ENCODE measurements around the gene XPO6. TPM values are rescaled to one million over a fixed set of nuclear protein-coding genes. Genes with fewer than 3 reads are reported as not detected.

Gene XPO6
- total RNA-seq, 2 donors from 2014 or later = 308 to 310 TPM

- Mint-ChIP-seq H3K27ac (peak overlapping the region; percentile 98), H3K27me3 (no peaks in the 10 kb centered on the region), H3K4me3 (peak overlapping the region; percentile 83), H3K36me3 (ENCODE audit: low read depth) (no peaks in the 10 kb centered on the region), H3K4me1 (peaks cover 66% of the 10 kb centered on the region)
- ATAC-seq (peak; percentile 44), DNase-seq (no peak)
- H3K9me3 ChIP-seq (ENCODE audit: control insufficient read depth, low read length, poor library complexity, severe bottlenecking) = no peaks in the 10 kb centered on the region
These were observed 25.0 kb downstream of the XPO6 start for GRCh38 chr16:28186752-28187151.

GRCh38 chr16:28185696-28186095, 26.1 kb downstream of the XPO6 start:
- H3K27me3 Mint-ChIP-seq = no peaks in the 10 kb centered on the region
- H3K4me1 Mint-ChIP-seq = peaks cover 73% of the 10 kb centered on the region
- H3K36me3 Mint-ChIP-seq (ENCODE audit: low read depth) = peaks cover 5% of the 10 kb centered on the region
- peak overlapping the region; percentile 98 for H3K27ac Mint-ChIP-seq
- DNase-seq (no peak), ATAC-seq (no peak)
- no peaks in the 10 kb centered on the region for H3K9me3 ChIP-seq (ENCODE audit: control insufficient read depth, low read length, poor library complexity, severe bottlenecking)
- H3K4me3 Mint-ChIP-seq = peak overlapping the region; percentile 50

GRCh38 chr16:28184625-28185024, 27.1 kb downstream of the XPO6 start:
- Mint-ChIP-seq H3K4me1 (peaks cover 72% of the 10 kb centered on the region), H3K27ac (peak overlapping the region; percentile 94), H3K27me3 (no peaks in the 10 kb centered on the region), H3K36me3 (ENCODE audit: low read depth) (peaks cover 5% of the 10 kb centered on the region), H3K4me3 (no peak overlapping the region)
- ATAC-seq (no peak), DNase-seq (no peak)
- no peaks in the 10 kb centered on the region for H3K9me3 ChIP-seq (ENCODE audit: control insufficient read depth, low read length, poor library complexity, severe bottlenecking)

GRCh38 chr16:28183930-28184329, 27.8 kb downstream of the XPO6 start:
- no peaks in the 10 kb centered on the region for H3K9me3 ChIP-seq (ENCODE audit: control insufficient read depth, low read length, poor library complexity, severe bottlenecking)
- Mint-ChIP-seq H3K36me3 (ENCODE audit: low read depth) (peaks cover 5% of the 10 kb centered on the region), H3K4me1 (peaks cover 69% of the 10 kb centered on the region), H3K27ac (peak overlapping the region; percentile 94), H3K27me3 (no peaks in the 10 kb centered on the region), H3K4me3 (peak overlapping the region; percentile 0)
- DNase-seq (no peak), ATAC-seq (no peak)

GRCh38 chr16:28183484-28183883, 28.3 kb downstream of the XPO6 start:
- H3K4me3 Mint-ChIP-seq = peak overlapping the region; percentile 10

GRCh38 chr16:28182801-28183200, 29.0 kb downstream of the XPO6 start:
- H3K27ac Mint-ChIP-seq = peak overlapping the region; percentile 94
- no peaks in the 10 kb centered on the region for H3K9me3 ChIP-seq (ENCODE audit: control insufficient read depth, low read length, poor library complexity, severe bottlenecking)
- H3K4me3 Mint-ChIP-seq = no peak overlapping the region
- no peaks in the 10 kb centered on the region for H3K27me3 Mint-ChIP-seq
- ATAC-seq = no peak
- peaks cover 5% of the 10 kb centered on the region for H3K36me3 Mint-ChIP-seq (ENCODE audit: low read depth)
- DNase-seq = no peak
- peaks cover 62% of the 10 kb centered on the region for H3K4me1 Mint-ChIP-seq

More at GRCh38 chr16:28183484-28183883, 28.3 kb downstream of the XPO6 start:
- H3K27ac Mint-ChIP-seq = peak overlapping the region; percentile 94
- H3K36me3 Mint-ChIP-seq (ENCODE audit: low read depth) = peaks cover 5% of the 10 kb centered on the region
- no peak for ATAC-seq
- no peak for DNase-seq
- no peaks in the 10 kb centered on the region for H3K9me3 ChIP-seq (ENCODE audit: control insufficient read depth, low read length, poor library complexity, severe bottlenecking)
- no peaks in the 10 kb centered on the region for H3K27me3 Mint-ChIP-seq
- H3K4me1 Mint-ChIP-seq = peaks cover 65% of the 10 kb centered on the region

GRCh38 chr16:28182183-28182582, 29.6 kb downstream of the XPO6 start:
- peak; percentile 50 for ATAC-seq
- Mint-ChIP-seq H3K27me3 (no peaks in the 10 kb centered on the region), H3K36me3 (ENCODE audit: low read depth) (peaks cover 7% of the 10 kb centered on the region), H3K27ac (peak overlapping the region; percentile 94), H3K4me1 (peaks cover 58% of the 10 kb centered on the region), H3K4me3 (peak overlapping the region; percentile 82)
- no peak for DNase-seq
- no peaks in the 10 kb centered on the region for H3K9me3 ChIP-seq (ENCODE audit: control insufficient read depth, low read length, poor library complexity, severe bottlenecking)

- Mint-ChIP-seq H3K27ac (peak overlapping the region; percentile 94), H3K36me3 (ENCODE audit: low read depth) (peaks cover 7% of the 10 kb centered on the region), H3K4me1 (peaks cover 55% of the 10 kb centered on the region), H3K4me3 (peak overlapping the region; percentile 82), H3K27me3 (no peaks in the 10 kb centered on the region)
- no peaks in the 10 kb centered on the region for H3K9me3 ChIP-seq (ENCODE audit: control insufficient read depth, low read length, poor library complexity, severe bottlenecking)
- ATAC-seq (peak; percentile 16), DNase-seq (no peak)
These were observed 30.2 kb downstream of the XPO6 start for GRCh38 chr16:28181515-28181914.

- Mint-ChIP-seq H3K36me3 (ENCODE audit: low read depth) (peaks cover 7% of the 10 kb centered on the region), H3K4me3 (peak overlapping the region; percentile 43), H3K4me1 (peaks cover 54% of the 10 kb centered on the region), H3K27me3 (no peaks in the 10 kb centered on the region), H3K27ac (peak overlapping the region; percentile 94)
- DNase-seq = no peak
- no peaks in the 10 kb centered on the region for H3K9me3 ChIP-seq (ENCODE audit: control insufficient read depth, low read length, poor library complexity, severe bottlenecking)
- ATAC-seq = peak; percentile 73
These were observed 30.9 kb downstream of the XPO6 start for GRCh38 chr16:28180655-28181460.

GRCh38 chr16:28179354-28179753, 32.4 kb downstream of the XPO6 start:
- H3K4me3 Mint-ChIP-seq = no peak overlapping the region
- peak overlapping the region; percentile 94 for H3K27ac Mint-ChIP-seq
- DNase-seq (no peak), ATAC-seq (no peak)
- peaks cover 58% of the 10 kb centered on the region for H3K4me1 Mint-ChIP-seq
- H3K36me3 Mint-ChIP-seq (ENCODE audit: low read depth) = peaks cover 18% of the 10 kb centered on the region
- no peaks in the 10 kb centered on the region for H3K9me3 ChIP-seq (ENCODE audit: control insufficient read depth, low read length, poor library complexity, severe bottlenecking)
- H3K27me3 Mint-ChIP-seq = no peaks in the 10 kb centered on the region

- peak overlapping the region; percentile 95 for H3K27ac Mint-ChIP-seq
- no peaks in the 10 kb centered on the region for H3K27me3 Mint-ChIP-seq
- H3K9me3 ChIP-seq (ENCODE audit: control insufficient read depth, low read length, poor library complexity, severe bottlenecking) = no peaks in the 10 kb centered on the region
- H3K4me3 Mint-ChIP-seq = no peak overlapping the region
- DNase-seq (no peak), ATAC-seq (no peak)
- H3K4me1 Mint-ChIP-seq = peaks cover 45% of the 10 kb centered on the region
- H3K36me3 Mint-ChIP-seq (ENCODE audit: low read depth) = peaks cover 19% of the 10 kb centered on the region
These were observed 36.0 kb downstream of the XPO6 start for GRCh38 chr16:28175715-28176114.

- no peaks in the 10 kb centered on the region for H3K9me3 ChIP-seq (ENCODE audit: control insufficient read depth, low read length, poor library complexity, severe bottlenecking)
- no peak overlapping the region for H3K4me3 Mint-ChIP-seq
- peaks cover 46% of the 10 kb centered on the region for H3K4me1 Mint-ChIP-seq
- no peaks in the 10 kb centered on the region for H3K27me3 Mint-ChIP-seq
- ATAC-seq (no peak), DNase-seq (no peak)
- peaks cover 18% of the 10 kb centered on the region for H3K36me3 Mint-ChIP-seq (ENCODE audit: low read depth)
- peak overlapping the region; percentile 73 for H3K27ac Mint-ChIP-seq
These were observed 39.4 kb downstream of the XPO6 start for GRCh38 chr16:28172336-28172735.

GRCh38 chr16:28171816-28172215, 39.9 kb downstream of the XPO6 start:
- H3K27ac Mint-ChIP-seq = peak overlapping the region; percentile 73
- H3K4me3 Mint-ChIP-seq = no peak overlapping the region

More at GRCh38 chr16:28171816-28172215, 39.9 kb downstream of the XPO6 start:
- H3K9me3 ChIP-seq (ENCODE audit: control insufficient read depth, low read length, poor library complexity, severe bottlenecking) = no peaks in the 10 kb centered on the region
- no peak for DNase-seq
- no peak for ATAC-seq
- no peaks in the 10 kb centered on the region for H3K27me3 Mint-ChIP-seq
- peaks cover 48% of the 10 kb centered on the region for H3K4me1 Mint-ChIP-seq
- peaks cover 24% of the 10 kb centered on the region for H3K36me3 Mint-ChIP-seq (ENCODE audit: low read depth)

Data from T-helper 17 cell (primary cell).